Stimulated activated CD8-positive, alpha-beta memory T cell treated with anti-CD3 and anti-CD28 coated beads, Interleukin-15, amount 100 ng/mL, for 1 hour (primary cell): Measurements from ENCODE around the gene NAXD.
"Not testable (repeated sequence)": the region's sequence is repeated elsewhere in the genome, so short reads cannot be mapped to it uniquely, and the experiment has no call there.

Source experiments
- DNase-seq: peaks from one replicate; pipeline ENCODE4 v3.0.0-alpha.2; 2020; ENCODE audit warnings: low read depth

The NAXD gene

GRCh38 chr13:110597041-110597689, 18.2 kb upstream of the NAXD start:
- DNase-seq: no peak

DNA sequence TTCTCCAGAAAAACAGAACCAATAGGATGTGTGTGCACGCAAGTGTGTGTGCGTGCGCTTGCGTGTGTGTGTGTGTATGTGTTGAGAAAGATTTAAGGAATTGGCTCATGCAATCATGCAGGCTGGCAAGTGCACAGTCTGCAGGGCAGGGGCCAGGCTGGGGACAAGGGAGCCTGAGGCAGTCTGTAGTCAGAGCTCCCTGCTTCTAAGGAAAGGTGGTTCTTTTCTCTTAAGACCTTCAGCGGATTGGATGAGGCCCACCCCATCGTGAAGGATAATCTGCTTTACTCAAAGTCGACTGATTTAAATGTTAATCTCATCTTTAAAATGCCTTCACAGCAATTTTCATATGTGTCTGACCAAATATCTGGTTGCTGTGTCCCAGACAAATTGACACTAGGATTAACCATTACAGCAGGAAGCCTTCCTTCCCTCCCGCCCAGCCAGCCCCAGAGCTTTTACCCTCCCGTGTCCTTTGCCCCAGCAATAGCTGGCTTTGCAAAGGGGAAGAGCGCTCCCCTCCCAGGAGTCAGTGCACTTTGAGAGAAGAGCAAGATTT, 15.0 kb upstream of the NAXD start:
- no peak for DNase-seq

DNA sequence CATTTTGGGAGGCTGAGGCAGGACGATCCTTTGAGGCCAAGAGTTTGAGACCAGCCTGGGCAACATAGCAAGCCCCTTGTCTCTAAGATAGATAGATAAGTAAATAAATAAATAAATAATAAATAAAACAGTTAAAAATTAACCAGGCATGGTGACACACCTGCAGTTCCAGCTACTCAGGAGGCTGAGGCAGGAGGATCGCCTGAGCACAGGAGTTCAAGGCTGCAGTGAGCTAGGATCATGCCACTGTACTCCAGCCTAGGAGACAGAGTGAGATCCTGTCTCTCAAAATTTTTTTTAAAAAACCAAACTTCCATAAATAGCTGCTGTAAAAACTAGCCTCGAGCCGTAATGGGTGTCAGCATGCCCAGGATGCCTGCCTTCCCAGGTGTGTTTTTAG, 14.4 kb upstream of the NAXD start:
- DNase-seq: no peak

DNA sequence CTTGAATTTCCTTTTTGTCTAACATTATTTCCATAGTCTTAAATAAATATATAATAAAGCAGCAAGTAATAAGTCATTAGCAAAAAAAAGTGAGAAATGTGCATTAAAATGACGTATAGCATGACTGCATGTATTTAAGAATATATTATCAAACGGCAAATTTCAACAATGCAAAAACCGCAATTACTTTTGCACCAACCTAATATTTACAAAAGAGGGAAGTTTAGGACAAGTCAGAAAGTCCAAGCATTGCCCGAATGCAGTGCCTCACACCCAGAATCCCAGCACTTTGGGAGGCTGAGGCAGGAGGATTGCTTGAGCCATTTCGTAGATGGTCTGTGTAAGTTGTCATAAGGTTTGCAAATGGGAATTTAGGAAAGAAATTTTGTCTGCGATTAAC, 10.2 kb upstream of the NAXD start:
- DNase-seq: no peak

DNA sequence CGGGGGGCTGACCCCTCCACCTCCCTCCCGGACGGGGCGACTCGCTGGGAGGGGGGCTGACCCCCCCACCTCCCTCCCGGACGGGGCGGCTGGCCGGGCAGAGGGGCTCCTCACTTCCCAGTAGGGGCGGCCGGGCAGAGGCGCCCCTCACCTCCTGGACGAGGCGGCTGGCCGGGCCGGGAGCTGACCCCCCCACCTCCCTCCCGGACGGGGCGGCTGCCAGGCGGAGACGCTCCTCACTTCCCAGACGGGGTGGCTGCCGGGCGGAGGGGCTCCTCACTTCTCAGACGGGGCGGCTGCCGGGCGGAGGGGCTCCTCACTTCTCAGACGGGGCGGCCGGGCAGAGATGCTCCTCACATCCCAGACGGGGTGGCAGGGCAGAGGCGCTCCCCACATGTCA, 9.1 kb upstream of the NAXD start:
- DNase-seq: not testable (repeated sequence)

DNA sequence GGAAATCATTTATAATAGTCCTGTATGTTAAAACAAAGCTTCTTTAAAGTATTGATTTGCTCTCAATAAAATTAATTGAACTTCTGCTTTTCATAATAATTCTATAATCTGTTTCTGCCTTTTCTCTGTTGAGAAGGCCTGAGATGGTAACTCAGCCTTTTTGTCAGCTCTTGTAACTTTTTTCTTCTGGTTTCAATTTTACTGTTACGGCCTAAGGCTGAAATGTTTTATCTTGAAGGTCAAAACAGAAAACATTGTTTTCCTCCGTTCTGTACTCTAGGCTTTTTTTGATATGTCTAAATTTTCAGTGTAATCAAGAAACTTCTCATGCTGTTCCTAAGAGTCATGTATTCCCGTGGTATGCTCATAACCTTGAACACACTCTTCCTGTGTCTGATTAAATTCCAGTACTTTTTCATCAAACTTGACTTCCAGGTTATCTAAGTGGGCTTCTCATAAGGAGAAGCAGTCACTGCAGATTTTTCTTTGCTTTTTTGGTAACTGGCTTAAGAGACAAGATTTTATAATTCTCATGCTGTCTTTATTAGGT, 7.6 kb upstream of the NAXD start:
- DNase-seq: no peak

- no peak for DNase-seq
Measured at GRCh38 chr13:110610955-110611595, 4.3 kb upstream of the NAXD start.

DNA sequence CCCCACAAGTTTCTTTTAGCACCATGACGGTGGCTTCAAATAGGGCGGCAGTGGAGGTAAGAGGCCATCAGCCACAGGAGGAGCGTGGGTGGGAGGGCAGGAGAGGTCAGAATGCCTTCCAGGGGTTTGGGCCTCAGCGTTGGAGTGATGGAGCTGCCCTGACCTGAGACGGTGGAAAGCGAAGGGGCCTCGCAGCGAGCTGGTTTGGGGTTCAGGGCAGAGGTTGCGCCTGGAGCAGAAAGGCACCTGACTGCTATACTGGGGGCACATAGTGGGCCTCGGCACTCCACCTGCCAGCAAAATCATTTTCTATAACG, 382 bp upstream of the NAXD start:
- DNase-seq: no peak

DNA sequence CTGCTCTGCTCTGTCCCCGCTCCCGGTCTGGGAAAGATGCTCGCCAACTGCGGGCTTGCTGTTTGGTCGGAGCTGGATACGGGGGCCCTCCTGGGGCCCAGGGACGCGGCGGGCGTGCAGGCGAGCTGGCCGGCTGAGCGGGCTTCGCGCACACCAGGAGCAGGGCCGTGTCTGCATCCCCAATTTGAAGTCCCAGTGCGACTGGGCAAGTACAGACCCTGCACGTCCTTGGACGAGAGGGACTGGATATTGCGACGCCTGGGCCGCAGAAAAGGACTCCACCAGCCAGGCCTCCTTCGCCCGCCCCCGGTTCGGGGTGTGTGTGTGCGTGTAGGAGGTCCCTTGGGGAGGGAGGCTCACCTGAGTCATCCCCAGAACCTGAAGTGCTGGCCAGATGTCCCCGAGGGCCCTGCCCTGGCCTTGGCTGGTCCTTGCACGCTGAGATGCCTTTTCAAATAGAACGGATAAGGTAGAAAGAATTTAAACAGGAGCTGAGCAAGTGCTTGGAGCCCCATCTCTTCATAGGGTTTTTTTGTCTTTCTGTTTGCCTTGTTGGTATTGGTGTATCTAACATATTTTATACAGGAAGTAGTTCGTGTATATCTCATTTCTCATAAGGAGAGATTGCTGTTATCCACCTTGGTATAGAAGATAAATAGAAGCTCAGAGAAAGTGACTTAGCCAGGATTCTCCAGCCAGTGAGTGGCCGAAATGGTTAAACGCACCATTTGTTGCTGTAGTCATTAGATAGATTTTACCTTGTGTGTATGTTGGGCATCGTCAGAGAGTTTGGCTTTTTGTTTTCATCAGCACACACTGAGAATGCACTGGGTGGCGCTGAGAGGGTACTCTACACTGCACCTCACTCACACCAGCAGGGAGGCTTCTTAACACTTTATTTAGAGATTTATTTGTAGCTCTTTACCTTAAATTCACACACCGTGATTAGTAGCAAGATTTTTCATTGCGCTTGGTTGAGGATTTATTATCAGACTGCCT, 1.1 kb downstream of the NAXD start:
- no peak for DNase-seq

DNA sequence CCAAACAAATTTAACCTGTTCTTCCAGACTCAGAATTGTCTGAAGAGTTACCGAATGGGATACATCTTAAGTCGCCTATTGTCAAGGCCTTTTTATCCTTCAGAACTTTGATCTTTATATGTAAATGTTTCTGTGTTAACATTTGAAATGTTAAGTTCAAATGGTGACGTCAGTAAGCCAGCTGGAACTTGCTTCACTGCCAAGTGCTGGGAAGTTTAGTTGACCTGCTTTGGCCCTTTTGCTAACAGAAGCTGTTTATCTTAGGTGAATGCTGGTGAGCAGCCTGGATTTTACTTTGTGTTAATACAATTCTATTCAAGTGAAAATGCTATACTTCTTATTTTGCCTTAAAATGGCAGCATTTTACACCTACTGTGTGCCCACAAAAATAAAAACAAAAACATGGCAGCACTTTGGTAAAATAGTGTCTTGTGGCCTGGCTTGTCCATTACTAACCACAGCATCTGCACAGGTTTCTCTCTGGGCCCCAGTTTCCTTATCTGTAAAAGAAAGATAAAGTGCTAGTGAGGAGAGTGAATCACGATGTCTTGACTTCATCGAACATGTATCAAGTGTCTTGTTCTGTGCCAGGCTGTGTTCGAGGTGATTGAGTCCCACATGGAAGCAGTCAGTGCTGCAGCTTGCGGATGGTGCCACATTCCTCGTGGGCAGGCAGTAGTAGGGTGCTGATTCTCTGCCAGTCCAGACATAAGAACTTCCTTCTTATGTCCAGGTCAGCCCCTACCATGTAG, 2.2 kb downstream of the NAXD start:
- DNase-seq: no peak

DNA sequence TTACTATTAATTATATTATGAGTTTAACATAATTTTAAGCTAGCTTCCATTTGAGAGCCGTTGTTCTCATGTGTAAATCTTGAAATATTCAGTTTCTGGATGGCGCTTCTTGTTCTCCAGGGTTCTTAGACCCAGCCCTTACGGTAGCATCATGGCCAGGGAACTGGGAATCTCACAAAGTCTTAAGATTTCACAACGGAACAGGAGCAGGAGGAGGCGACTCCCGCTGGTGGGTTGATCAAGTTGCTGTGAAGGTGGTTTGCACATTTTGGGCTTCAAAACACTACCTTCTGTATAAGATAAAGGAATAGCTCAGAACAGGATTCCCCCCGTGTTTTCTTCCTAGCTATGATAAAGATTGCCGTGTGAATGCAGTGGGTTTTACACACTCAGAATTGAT, 2.8 kb downstream of the NAXD start:
- no peak for DNase-seq

GRCh38 chr13:110618780-110619179, 3.4 kb downstream of the NAXD start:
- DNase-seq: no peak

DNA sequence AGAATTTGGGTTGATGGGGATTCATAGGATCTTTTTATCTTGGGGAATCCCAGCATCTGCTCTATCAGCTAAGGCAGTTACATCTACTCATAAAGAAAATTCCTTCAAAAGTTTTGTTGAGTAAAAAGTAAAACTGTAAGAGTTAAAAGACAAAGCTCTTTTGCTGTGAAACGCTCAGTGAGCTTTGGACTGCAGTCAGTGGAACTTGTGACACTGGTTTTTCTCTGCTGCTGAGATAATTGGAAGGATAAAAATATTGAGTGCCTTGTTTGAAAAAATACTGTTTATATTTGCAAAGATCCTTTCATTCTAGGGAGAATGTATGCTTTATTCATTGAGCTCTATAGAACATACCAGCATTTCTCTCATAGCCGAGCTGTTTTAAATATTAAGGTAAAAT, 5.3 kb downstream of the NAXD start:
- DNase-seq: no peak

- DNase-seq: no peak
Measured at GRCh38 chr13:110624766-110625756, 9.7 kb downstream of the NAXD start.

GRCh38 chr13:110625771-110626321, 10.5 kb downstream of the NAXD start:
- DNase-seq: no peak

DNA sequence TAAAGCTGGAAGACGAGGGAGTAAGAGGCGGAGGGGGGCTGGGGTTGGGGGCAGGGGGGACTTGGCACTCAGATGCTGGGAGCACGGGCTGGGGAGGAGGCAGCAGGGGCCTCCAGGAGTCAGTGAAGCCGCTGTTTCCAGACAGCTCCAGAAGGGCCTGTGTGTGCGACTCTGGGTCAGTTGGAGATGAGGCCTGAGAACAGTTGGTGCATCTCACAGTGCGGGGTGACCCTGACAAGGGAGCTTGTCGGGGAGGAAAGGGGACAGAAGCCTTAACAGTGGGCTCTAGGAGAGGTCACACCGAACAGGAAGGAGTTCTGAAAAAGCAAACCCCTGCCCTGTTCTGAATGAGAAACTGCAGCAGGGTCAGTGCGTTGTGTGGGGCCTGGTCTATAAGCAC, 11.2 kb downstream of the NAXD start:
- DNase-seq: no peak

DNA sequence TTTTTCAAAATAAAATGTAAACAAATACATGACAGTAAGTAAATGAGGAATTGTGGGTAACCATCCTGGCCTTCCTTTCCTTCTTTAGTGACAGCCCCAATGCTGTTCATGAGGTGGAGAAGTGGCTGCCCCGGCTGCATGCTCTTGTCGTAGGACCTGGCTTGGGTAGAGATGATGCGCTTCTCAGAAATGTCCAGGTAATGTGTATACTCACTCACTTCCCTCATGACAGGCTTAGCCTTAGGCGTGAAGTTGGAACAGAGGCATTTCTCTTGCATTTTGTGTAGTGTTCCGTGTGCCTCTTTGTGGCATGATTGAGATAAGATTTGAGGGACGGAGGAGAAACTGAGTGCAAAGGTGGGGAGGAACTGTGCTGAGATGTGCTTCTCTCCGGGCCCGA, 12.0 kb downstream of the NAXD start:
- no peak for DNase-seq

DNA sequence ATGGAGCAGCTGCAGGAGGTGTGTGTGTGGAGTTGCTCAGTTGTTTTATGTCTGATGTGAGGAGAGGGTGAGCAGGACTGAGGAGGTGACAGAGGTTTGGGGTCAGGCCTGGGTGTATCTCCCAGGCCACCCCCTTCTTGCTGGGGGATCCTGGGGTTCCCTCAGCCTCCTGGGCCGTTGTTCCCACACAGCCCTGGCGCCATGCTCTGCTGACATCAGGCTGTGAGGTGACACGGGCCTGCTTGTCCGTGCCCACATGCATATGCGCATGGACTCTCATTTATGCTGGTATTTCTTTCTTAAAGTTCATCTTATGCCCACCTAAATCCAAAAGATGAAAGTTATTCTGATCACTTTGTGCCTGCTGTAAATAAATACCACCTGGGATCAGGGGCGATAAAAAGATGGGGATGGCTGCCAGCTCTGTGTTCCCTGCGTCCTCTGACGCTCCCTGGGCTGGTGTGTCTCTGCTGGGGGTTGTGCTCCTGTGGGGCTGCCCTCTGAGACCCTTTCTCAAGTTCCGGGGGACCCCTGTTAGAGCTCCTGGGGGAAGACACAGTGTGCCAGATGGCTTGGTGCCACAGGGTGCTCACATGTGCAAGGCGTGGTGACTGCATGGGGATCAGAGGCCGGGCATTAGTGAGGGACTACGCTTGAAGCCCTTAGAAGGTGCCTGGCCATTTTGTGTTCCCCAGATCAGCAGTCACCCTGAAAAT, 12.6 kb downstream of the NAXD start:
- no peak for DNase-seq

DNA sequence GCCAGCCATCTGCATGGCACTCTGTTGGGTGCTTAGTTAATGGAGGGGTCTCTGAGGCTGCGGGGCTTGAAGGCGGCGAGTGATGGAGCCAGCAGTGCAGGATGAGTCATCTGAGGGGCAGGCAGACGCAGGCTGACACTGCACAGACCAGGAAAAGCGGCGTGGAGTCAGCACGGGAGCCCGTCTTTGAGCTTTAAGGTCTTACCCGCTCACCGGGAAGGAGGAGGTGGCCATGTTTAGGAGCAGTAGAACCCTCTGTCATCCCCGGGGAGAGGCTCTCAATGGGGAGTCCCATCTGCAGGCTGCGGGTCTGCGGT, 13.1 kb downstream of the NAXD start:
- no peak for DNase-seq
